ENCODE results near the gene ABLIM2. TPM values are rescaled to one million over a fixed set of nuclear protein-coding genes. Genes with fewer than 3 reads are reported as not detected.

Gene ABLIM2
- total and polyA plus RNA-seq, 2 experiments from 2014 or later = 1.5 to 4.3 TPM

- Mint-ChIP-seq H3K27me3 (ENCODE audit: insufficient read depth, low read depth, poor library complexity) (peaks cover 10% of the 10 kb centered on the region), H3K4me1 (peaks cover 27% of the 10 kb centered on the region), H3K4me3 (no peak overlapping the region), H3K36me3 (ENCODE audit: low read depth) (no peaks in the 10 kb centered on the region), H3K27ac (no peak overlapping the region), H3K9me3 (no peaks in the 10 kb centered on the region)
- ATAC-seq = no peak
- no peaks in the 10 kb centered on the region for H4K20me1 ChIP-seq (replicated peaks; ENCODE audit: insufficient read depth)
- no peaks in the 10 kb centered on the region for H3K4me1 ChIP-seq (ENCODE audit: insufficient read depth)
- no peak for TF ChIP-seq ZNF114 (CRISPR knock-in tag; IDR thresholded peaks at IDR 0.05)
- no peak for TF ChIP-seq CREB1 (CRISPR knock-in tag; IDR thresholded peaks at IDR 0.05; ENCODE audit: low read depth)
- TF ChIP-seq ZNF331 (CRISPR knock-in tag; IDR thresholded peaks at IDR 0.05; ENCODE audit: low read depth) = no peak
- no peak for TF ChIP-seq POLR2AphosphoS5 (IDR thresholded peaks at IDR 0.05; ENCODE audit: low read depth)
- TF ChIP-seq EZH2 (IDR thresholded peaks at IDR 0.05; ENCODE audit: low read depth, unreplicated experiment) = no peak
- no peak for TF ChIP-seq NANOG (IDR thresholded peaks at IDR 0.05; ENCODE audit: borderline replicate concordance)
- TF ChIP-seq, protein P1, sequence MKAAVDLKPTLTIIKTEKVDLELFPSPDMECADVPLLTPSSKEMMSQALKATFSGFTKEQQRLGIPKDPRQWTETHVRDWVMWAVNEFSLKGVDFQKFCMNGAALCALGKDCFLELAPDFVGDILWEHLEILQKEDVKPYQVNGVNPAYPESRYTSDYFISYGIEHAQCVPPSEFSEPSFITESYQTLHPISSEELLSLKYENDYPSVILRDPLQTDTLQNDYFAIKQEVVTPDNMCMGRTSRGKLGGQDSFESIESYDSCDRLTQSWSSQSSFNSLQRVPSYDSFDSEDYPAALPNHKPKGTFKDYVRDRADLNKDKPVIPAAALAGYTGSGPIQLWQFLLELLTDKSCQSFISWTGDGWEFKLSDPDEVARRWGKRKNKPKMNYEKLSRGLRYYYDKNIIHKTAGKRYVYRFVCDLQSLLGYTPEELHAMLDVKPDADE (IDR thresholded peaks at IDR 0.05) = no peak
- TF ChIP-seq, protein P2, sequence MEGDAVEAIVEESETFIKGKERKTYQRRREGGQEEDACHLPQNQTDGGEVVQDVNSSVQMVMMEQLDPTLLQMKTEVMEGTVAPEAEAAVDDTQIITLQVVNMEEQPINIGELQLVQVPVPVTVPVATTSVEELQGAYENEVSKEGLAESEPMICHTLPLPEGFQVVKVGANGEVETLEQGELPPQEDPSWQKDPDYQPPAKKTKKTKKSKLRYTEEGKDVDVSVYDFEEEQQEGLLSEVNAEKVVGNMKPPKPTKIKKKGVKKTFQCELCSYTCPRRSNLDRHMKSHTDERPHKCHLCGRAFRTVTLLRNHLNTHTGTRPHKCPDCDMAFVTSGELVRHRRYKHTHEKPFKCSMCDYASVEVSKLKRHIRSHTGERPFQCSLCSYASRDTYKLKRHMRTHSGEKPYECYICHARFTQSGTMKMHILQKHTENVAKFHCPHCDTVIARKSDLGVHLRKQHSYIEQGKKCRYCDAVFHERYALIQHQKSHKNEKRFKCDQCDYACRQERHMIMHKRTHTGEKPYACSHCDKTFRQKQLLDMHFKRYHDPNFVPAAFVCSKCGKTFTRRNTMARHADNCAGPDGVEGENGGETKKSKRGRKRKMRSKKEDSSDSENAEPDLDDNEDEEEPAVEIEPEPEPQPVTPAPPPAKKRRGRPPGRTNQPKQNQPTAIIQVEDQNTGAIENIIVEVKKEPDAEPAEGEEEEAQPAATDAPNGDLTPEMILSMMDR (conservative IDR thresholded peaks at IDR 0.05; ENCODE audit: low read depth in 2 of 2) = no peak
- TF ChIP-seq JUNB (IDR thresholded peaks at IDR 0.05; ENCODE audit: unreplicated experiment) = no peak
- TF ChIP-seq STAT1 (IDR thresholded peaks at IDR 0.05; ENCODE audit: unreplicated experiment) = no peak
- no peak for TF ChIP-seq REST (IDR thresholded peaks at IDR 0.05; ENCODE audit: unreplicated experiment)
- no peak for TF ChIP-seq EZH2phosphoT487 (IDR thresholded peaks at IDR 0.05; ENCODE audit: unreplicated experiment)
- TF ChIP-seq, protein P3, sequence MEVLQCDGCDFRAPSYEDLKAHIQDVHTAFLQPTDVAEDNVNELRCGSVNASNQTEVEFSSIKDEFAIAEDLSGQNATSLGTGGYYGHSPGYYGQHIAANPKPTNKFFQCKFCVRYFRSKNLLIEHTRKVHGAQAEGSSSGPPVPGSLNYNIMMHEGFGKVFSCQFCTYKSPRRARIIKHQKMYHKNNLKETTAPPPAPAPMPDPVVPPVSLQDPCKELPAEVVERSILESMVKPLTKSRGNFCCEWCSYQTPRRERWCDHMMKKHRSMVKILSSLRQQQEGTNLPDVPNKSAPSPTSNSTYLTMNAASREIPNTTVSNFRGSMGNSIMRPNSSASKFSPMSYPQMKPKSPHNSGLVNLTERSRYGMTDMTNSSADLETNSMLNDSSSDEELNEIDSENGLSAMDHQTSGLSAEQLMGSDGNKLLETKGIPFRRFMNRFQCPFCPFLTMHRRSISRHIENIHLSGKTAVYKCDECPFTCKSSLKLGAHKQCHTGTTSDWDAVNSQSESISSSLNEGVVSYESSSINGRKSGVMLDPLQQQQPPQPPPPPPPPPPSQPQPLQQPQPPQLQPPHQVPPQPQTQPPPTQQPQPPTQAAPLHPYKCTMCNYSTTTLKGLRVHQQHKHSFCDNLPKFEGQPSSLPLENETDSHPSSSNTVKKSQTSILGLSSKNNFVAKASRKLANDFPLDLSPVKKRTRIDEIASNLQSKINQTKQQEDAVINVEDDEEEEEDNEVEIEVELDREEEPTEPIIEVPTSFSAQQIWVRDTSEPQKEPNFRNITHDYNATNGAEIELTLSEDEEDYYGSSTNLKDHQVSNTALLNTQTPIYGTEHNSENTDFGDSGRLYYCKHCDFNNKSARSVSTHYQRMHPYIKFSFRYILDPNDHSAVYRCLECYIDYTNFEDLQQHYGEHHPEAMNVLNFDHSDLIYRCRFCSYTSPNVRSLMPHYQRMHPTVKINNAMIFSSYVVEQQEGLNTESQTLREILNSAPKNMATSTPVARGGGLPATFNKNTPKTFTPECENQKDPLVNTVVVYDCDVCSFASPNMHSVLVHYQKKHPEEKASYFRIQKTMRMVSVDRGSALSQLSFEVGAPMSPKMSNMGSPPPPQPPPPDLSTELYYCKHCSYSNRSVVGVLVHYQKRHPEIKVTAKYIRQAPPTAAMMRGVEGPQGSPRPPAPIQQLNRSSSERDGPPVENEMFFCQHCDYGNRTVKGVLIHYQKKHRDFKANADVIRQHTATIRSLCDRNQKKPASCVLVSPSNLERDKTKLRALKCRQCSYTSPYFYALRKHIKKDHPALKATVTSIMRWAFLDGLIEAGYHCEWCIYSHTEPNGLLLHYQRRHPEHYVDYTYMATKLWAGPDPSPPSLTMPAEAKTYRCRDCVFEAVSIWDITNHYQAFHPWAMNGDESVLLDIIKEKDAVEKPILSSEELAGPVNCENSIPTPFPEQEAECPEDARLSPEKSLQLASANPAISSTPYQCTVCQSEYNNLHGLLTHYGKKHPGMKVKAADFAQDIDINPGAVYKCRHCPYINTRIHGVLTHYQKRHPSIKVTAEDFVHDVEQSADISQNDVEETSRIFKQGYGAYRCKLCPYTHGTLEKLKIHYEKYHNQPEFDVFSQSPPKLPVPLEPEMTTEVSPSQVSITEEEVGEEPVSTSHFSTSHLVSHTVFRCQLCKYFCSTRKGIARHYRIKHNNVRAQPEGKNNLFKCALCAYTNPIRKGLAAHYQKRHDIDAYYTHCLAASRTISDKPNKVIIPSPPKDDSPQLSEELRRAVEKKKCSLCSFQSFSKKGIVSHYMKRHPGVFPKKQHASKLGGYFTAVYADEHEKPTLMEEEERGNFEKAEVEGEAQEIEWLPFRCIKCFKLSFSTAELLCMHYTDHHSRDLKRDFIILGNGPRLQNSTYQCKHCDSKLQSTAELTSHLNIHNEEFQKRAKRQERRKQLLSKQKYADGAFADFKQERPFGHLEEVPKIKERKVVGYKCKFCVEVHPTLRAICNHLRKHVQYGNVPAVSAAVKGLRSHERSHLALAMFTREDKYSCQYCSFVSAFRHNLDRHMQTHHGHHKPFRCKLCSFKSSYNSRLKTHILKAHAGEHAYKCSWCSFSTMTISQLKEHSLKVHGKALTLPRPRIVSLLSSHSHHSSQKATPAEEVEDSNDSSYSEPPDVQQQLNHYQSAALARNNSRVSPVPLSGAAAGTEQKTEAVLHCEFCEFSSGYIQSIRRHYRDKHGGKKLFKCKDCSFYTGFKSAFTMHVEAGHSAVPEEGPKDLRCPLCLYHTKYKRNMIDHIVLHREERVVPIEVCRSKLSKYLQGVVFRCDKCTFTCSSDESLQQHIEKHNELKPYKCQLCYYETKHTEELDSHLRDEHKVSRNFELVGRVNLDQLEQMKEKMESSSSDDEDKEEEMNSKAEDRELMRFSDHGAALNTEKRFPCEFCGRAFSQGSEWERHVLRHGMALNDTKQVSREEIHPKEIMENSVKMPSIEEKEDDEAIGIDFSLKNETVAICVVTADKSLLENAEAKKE (CRISPR knock-in tag; IDR thresholded peaks at IDR 0.05) = no peak
- no peak overlapping the region for H2AFZ ChIP-seq
- H3F3A ChIP-seq (replicated peaks; ENCODE audit: low read depth) = no peaks in the 10 kb centered on the region
- no peak overlapping the region for H3K27ac ChIP-seq (ENCODE audit: low read depth)
- no peak overlapping the region for H3K4me2 ChIP-seq
- no peaks in the 10 kb centered on the region for H3K36me3 ChIP-seq (ENCODE audit: insufficient read depth)
- H3K9me2 ChIP-seq (ENCODE audit: insufficient read depth) = no peaks in the 10 kb centered on the region
- no peak overlapping the region for H3K4me3 ChIP-seq
- H3K79me2 ChIP-seq (replicated peaks; ENCODE audit: insufficient read depth) = no peaks in the 10 kb centered on the region
- no peaks in the 10 kb centered on the region for H3K27me3 ChIP-seq (ENCODE audit: insufficient read depth)
- no peak for DNase-seq (ENCODE audit: low spot score)
Observed at GRCh38 chr4:8076023-8076422, 82.6 kb downstream of the ABLIM2 start.
